DMS53 (cell line): ENCODE measurements around the gene KRT4.

ENCODE experiments used
- DNase-seq: peaks from one replicate; lab custom pipeline; 2025; lab: John Stamatoyannopoulos, UW

Gene KRT4

GRCh38 chr12:52821826-52822660 is 8.1 kb upstream of the KRT4 start:
- DNase-seq: no peak

- DNase-seq: no peak
These were observed 7.3 kb upstream of the KRT4 start for GRCh38 chr12:52821071-52821730.

GRCh38 chr12:52820521-52820920 is 6.6 kb upstream of the KRT4 start:
- no peak for DNase-seq

GRCh38 chr12:52819731-52820510 is 6.0 kb upstream of the KRT4 start:
- no peak for DNase-seq

GRCh38 chr12:52818887-52819420 is 5.0 kb upstream of the KRT4 start:
- DNase-seq: no peak

- DNase-seq: no peak
These were observed 4.5 kb upstream of the KRT4 start for GRCh38 chr12:52818388-52818787.

GRCh38 chr12:52817699-52818238 is 3.9 kb upstream of the KRT4 start:
- DNase-seq: no peak

- no peak for DNase-seq
These were observed 3.2 kb upstream of the KRT4 start for GRCh38 chr12:52817003-52817698.

- DNase-seq: no peak
These were observed 2.0 kb upstream of the KRT4 start for GRCh38 chr12:52815676-52816588.

GRCh38 chr12:52815161-52815560 is 1.2 kb upstream of the KRT4 start:
- DNase-seq: no peak

GRCh38 chr12:52814710-52815155 is 817 bp upstream of the KRT4 start:
- no peak for DNase-seq

GRCh38 chr12:52813203-52813819 is 605 bp downstream of the KRT4 start:
- no peak for DNase-seq

GRCh38 chr12:52812749-52813148 is 1.2 kb downstream of the KRT4 start:
- no peak for DNase-seq

GRCh38 chr12:52812073-52812400 is 1.9 kb downstream of the KRT4 start:
- no peak for DNase-seq

GRCh38 chr12:52811191-52812072 is 2.5 kb downstream of the KRT4 start:
- DNase-seq: no peak

- no peak for DNase-seq
These were observed 3.4 kb downstream of the KRT4 start for GRCh38 chr12:52810554-52810953.

- DNase-seq: no peak
These were observed 4.8 kb downstream of the KRT4 start for GRCh38 chr12:52809166-52809565.

- no peak for DNase-seq
These were observed 5.2 kb downstream of the KRT4 start for GRCh38 chr12:52808573-52809160.
